Vagina (tissue), 2 donors: Measurements from ENCODE around the gene SIPA1L3.
"Not testable (repeated sequence)": the region's sequence is repeated elsewhere in the genome, so short reads cannot be mapped to it uniquely, and the experiment has no call there.

Experiments
- CTCF ChIP-seq, 3 experiments: fragments of 450-650 bp in 2 of 3; fragments of 200-600 bp in 1 of 3; sonication (generic) in 1 of 3; IDR thresholded peaks; one replicate each; pipeline ENCODE4 v1.5.1; 2017 to 2019; ENCODE audit warnings: antibody characterized with exemption in 3 of 3, mild to moderate bottlenecking in 2 of 3, moderate library complexity in 2 of 3
- POLR2A ChIP-seq, 2 donors: fragments of 450-650 bp; IDR thresholded peaks; one replicate each; pipeline ENCODE4 v1.6.1; 2017; ENCODE audit warnings: antibody characterized with exemption in 2 of 2, mild to moderate bottlenecking in 2 of 2, moderate library complexity in 2 of 2
- POLR2AphosphoS5 ChIP-seq, 2 donors: sonication (generic); formaldehyde crosslinking; IDR thresholded peaks; one replicate each; pipeline ENCODE4 v1.9.0; 2017; ENCODE audit warnings: antibody characterized with exemption in 2 of 2, mild to moderate bottlenecking in 2 of 2, low read depth in 1 of 2; ENCODE audit not compliant: insufficient read depth in 1 of 2

GRCh38 chr19:37865930-37866329 lies 41.1 kb upstream of the SIPA1L3 start:
- not testable (repeated sequence) for TF ChIP-seq CTCF (IDR thresholded peaks at IDR 0.05); POLR2A (IDR thresholded peaks at IDR 0.05); POLR2AphosphoS5 (IDR thresholded peaks at IDR 0.05; ENCODE audit: insufficient read depth in 1 of 2, low read depth in 1 of 2)
